ENCODE measurements around the gene DLX1.
"Not testable (repeated sequence)": the region's sequence is repeated elsewhere in the genome, so short reads cannot be mapped to it uniquely, and the experiment has no call there.

The DLX1 gene

DNA sequence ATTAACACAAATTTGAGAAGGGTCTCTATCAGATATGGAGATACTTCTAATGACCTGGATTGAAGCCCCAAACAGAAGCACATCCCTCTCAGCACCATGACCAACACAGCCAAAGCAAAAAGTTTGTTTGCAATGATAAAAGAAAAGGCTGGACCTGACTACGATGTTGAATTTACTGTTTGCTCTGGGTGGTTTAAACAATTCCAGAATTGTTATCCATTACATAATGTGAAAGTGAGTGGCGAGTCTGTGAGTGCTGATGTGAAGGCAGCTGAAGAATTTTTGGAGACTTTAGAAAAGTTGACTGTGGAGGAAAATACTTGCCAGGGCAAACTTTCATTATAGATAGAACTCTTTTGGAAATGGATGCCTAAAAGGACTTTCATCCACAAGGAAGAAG lies 34.8 kb downstream of the DLX1 start:
- no peak for DNase-seq

DNA sequence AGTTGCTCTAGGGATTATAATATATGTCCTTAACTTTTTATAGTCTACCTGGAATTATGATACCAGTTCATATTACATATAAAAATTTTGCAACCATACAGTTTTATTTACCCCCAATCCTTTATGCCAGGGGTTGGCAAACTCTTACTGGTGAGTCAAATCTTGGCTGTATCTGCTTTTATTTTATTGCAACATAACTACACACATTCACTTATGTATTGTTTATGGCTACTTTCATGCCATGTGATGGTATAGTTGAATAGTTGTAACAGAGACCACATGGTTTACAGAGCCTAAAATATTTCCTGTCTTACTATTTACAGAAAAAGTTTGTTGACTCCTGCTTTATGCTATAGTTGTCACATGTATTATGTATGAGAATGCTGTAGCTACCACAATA lies 43.2 kb downstream of the DLX1 start:
- no peak for DNase-seq

DNA sequence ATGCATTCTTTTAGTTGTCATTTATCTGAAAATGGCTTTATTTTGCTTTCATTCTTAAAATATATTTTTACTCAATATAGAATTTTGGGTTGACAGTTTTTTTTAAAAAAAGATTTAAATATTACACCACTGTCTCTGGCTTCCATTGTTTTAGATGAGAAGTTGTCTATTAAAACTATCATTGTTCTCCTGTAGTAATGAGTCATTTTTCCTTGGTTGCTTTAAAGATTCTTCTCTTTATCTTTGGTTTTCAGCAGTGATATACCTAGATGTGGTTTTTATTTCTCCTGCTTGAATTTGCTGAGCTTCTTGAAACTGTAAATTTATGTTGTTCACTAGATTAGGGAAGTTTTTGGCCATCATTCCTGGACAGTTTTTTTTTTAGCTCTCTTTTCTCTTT lies 44.1 kb downstream of the DLX1 start:
- DNase-seq = no peak

DNA sequence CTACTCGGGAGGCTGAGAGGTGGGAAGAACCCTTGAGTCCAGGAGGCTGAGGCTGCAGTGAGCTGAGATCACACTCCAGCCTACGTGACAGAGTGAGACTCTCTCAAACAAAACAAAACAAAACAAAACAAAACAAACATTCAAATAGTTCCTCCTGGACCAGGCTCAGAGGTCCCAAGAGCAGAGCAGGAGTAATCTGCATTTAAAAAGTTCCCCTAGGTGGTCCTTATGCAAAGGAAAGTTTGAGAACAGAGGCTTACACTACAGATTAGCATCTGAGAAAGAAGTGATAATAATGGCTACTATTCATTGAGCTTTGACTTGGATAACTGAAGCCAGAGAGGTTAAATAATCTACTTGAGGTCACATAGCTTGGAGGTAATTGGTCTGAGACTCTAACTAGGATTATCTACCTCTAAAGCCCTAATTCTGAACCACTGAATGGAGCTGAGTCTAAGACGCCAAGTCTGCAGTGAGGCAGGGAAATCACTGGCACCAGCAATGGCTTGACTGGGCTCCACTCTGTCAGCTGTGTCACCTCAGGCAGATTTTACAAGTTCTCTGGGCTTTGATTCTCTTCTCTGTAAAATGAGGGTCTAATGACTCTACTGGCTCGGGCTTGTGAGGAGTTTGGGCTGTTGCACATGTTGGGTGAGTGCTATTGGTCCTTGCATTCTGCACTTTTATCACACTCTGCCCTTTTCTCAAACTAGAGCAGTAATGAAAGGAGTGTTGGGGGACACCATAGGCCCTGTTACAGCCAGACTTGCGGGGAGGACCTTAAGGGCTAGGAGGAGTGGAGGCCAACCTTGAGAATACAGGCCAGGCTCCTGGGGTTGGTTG lies 46.6 kb downstream of the DLX1 start:
- DNase-seq = no peak

DNA sequence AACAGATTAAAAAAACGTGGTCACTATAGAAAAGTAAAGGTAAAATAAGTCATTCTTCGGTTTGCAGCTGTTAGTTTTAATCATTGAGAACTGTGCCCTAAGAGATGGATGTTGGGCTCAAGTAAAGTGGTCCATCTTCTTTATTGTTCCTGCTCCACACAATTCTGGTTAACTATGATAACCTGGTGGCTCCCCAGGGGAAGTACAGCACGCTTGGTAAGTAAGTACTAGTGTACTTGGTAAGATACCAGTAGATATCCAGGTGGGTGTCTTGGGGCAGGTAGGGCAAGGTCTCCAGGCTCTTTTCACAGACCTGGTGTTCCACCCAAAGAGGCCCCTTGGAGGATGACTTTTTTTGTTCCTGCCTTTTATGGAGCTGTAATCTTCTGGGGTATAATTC lies 49.0 kb downstream of the DLX1 start:
- no peak for DNase-seq

DNA sequence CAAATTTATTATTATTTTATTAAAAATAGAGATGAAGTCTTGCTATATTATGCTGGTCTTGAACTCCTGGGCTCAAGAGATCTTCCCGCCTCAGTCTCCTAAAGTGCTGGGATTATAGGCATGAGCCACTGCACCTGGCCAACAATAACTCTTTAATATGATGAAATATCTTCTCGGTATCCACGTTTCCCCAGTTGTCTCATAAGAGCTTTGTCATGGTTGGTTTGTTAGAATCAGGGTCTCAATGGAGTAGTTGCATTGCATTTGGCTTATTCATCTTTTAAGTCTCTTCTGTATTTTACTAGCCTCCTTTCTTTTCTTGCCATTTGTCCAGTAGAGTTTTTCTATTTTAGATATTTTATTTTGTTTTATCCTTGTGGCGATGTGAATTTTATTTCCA lies 50.1 kb downstream of the DLX1 start:
- DNase-seq = no peak

DNA sequence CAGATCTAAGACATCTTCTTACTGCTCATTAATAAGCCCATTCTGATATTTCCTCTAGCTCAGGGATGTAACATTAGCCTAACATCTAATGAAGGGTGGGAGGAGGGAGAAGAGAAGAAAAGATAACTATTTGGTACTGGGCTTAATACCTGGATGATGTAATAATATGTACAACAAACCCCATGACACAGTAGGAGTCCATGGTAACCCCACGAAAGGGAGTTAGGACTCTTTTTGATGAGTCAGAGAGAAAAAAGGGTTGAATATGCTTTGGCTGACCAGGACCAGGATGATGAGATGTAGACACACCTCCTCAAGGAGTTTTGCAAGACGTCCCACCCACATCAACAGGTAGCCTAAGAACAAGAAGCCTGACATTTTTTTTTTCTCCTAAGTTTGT lies 51.8 kb downstream of the DLX1 start:
- no peak for DNase-seq

DNA sequence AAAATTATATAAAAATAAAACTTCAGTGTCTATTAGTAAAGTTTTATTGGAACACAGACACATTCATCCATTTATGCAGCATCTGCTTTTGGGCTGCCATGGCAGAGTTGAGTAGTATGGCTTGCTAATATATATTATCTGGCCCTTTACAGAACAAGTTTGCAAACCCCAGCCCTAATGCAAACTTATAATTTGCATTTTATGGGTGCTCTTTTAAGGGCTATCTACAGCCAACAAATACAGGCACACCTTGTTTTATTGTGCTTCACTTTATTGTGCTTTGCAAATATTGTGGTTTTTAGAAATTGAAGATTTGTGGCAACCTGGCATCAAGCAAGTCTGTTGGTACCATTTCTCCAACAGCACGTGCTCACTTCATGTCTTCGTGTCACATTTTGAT lies 52.6 kb downstream of the DLX1 start:
- DNase-seq = no peak

DNA sequence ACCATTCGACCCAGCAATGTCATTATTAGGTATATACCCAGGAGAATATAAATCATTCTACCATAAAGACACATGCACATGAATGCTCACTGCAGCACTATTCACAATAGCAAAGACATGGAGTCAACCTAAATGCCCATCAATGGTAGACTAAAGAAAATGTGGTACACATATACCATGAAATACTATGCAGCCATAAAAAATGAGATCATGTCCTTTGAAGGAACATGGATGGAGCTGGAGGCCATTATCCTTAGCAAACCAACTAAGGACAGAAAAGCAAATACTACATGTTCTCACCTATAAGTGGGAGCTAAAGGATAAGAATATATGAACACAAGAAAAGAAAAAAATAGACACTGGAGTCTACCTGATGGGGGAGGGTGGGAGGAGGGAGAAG lies 53.4 kb downstream of the DLX1 start:
- not testable (repeated sequence) for DNase-seq

All from KG1 (cell line).